Measurements from ENCODE around the gene KCNJ6. TPM values are rescaled to one million over a fixed set of nuclear protein-coding genes. Genes with fewer than 3 reads are reported as not detected.
A peak's percentile ranks its signal among the peaks of the same experiment; 100 is the strongest.
"Not testable (repeated sequence)": the region's sequence is repeated elsewhere in the genome, so short reads cannot be mapped to it uniquely, and the experiment has no call there.

Gene KCNJ6
- total and polyA plus RNA-seq, 8 donors = under 0.01 to 1.3 (median 0.29) TPM; not detected in 3

- intact Hi-C loops (cut with DNase I; ENCODE audit: low total_unique reads) = no loop called here
- Histone ChIP-seq H3K36me3 (no peaks in the 10 kb centered on the region), H3K4me1 (no peaks in the 10 kb centered on the region), H3K9me3 (no peaks in the 10 kb centered on the region), H3K27me3 (no peaks in the 10 kb centered on the region), H3K4me3 (no peak overlapping the region), H3K27ac (no peak overlapping the region)
- TF ChIP-seq POLR2A (IDR thresholded peaks at IDR 0.05) (no peak), EP300 (IDR thresholded peaks at IDR 0.05) (no peak), POLR2AphosphoS5 (IDR thresholded peaks at IDR 0.05) (no peak)
- TF ChIP-seq, protein P1, sequence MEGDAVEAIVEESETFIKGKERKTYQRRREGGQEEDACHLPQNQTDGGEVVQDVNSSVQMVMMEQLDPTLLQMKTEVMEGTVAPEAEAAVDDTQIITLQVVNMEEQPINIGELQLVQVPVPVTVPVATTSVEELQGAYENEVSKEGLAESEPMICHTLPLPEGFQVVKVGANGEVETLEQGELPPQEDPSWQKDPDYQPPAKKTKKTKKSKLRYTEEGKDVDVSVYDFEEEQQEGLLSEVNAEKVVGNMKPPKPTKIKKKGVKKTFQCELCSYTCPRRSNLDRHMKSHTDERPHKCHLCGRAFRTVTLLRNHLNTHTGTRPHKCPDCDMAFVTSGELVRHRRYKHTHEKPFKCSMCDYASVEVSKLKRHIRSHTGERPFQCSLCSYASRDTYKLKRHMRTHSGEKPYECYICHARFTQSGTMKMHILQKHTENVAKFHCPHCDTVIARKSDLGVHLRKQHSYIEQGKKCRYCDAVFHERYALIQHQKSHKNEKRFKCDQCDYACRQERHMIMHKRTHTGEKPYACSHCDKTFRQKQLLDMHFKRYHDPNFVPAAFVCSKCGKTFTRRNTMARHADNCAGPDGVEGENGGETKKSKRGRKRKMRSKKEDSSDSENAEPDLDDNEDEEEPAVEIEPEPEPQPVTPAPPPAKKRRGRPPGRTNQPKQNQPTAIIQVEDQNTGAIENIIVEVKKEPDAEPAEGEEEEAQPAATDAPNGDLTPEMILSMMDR (IDR thresholded peaks at IDR 0.05) = no peak
- no peak for DNase-seq
- 59 to 65% (median 61%) methylated on average over 8 of the region's 8 CpGs for WGBS, 5 donors
These were observed 271.6 kb downstream of the KCNJ6 start for GRCh38 chr21:37644636-37645035.

GRCh38 chr21:37643862-37644261 is 272.4 kb downstream of the KCNJ6 start:
- H3K36me3 ChIP-seq; DNase-seq; H3K27me3 ChIP-seq; H3K4me3 ChIP-seq; intact Hi-C loops (cut with DNase I; ENCODE audit: low total_unique reads); H3K4me1 ChIP-seq; H3K27ac ChIP-seq; H3K9me3 ChIP-seq: not testable (repeated sequence)

DNA sequence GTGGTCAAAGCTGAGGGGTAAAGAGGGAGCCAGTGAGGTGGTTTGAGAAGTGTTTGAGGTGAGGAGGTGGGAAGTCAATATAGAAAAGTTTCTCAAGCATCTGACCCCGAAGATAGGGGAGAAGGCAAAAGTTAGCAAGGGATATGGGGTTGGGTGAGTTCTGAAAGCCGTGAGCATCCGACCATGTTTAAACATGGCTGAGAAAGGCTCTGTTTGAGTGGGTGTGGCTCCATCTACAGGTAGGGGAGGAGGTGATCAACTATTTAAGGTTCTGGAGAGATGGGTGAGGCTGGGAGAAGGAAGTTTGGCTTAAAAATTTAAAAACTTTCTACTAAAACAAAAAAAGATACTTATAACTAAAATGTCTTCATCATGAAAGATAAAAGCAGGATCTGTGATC is 273.8 kb downstream of the KCNJ6 start:
- Histone ChIP-seq H3K36me3 (no peaks in the 10 kb centered on the region), H3K4me3 (no peak overlapping the region), H3K27me3 (no peaks in the 10 kb centered on the region), H3K4me1 (no peaks in the 10 kb centered on the region), H3K27ac (no peak overlapping the region), H3K9me3 (no peaks in the 10 kb centered on the region)
- TF ChIP-seq POLR2AphosphoS5 (IDR thresholded peaks at IDR 0.05) (no peak), EP300 (IDR thresholded peaks at IDR 0.05) (no peak), POLR2A (IDR thresholded peaks at IDR 0.05) (no peak)
- TF ChIP-seq, protein P1 (IDR thresholded peaks at IDR 0.05) = peak in 3 of 7 experiments; percentile 20 to 34 (median 26)
- WGBS, 5 donors = 33 to 57% (median 42%) methylated on average over 3 of the region's 3 CpGs
- intact Hi-C loops (cut with DNase I; ENCODE audit: low total_unique reads) = no loop called here
- peak in 1 of 2 donors; percentile 41 for DNase-seq

- TF ChIP-seq POLR2A (IDR thresholded peaks at IDR 0.05) (no peak), EP300 (IDR thresholded peaks at IDR 0.05) (no peak), POLR2AphosphoS5 (IDR thresholded peaks at IDR 0.05) (no peak)
- TF ChIP-seq, protein P1 (IDR thresholded peaks at IDR 0.05) = no peak
- Histone ChIP-seq H3K36me3 (no peaks in the 10 kb centered on the region), H3K4me1 (peaks cover 0 to 9% (median 4%) of the 10 kb centered on the region in 4 donors), H3K4me3 (no peak overlapping the region), H3K27me3 (no peaks in the 10 kb centered on the region), H3K9me3 (no peaks in the 10 kb centered on the region), H3K27ac (no peak overlapping the region)
- intact Hi-C loops (cut with DNase I; ENCODE audit: low total_unique reads) = no loop called here
- DNase-seq = no peak
- 56 to 74% (median 64%) methylated on average over 2 of the region's 2 CpGs for WGBS, 5 donors
These were observed 276.5 kb downstream of the KCNJ6 start for GRCh38 chr21:37639756-37640155.

- DNase-seq = peak in 1 of 2 donors; percentile 55
- H3K27me3 ChIP-seq = no peaks in the 10 kb centered on the region
- H3K9me3 ChIP-seq = no peaks in the 10 kb centered on the region
- no peaks in the 10 kb centered on the region for H3K36me3 ChIP-seq
- no peak for TF ChIP-seq POLR2A (IDR thresholded peaks at IDR 0.05)
- TF ChIP-seq POLR2AphosphoS5 (IDR thresholded peaks at IDR 0.05) = peak; percentile 61 to 93 (median 66)
- peak; percentile 49 for TF ChIP-seq EP300 (IDR thresholded peaks at IDR 0.05)
- TF ChIP-seq, protein P1 (IDR thresholded peaks at IDR 0.05) = no peak
- peaks cover 4 to 17% (median 9%) of the 10 kb centered on the region in 4 donors for H3K4me1 ChIP-seq
- WGBS, 5 donors = 65 to 77% (median 73%) methylated on average over 8 of the region's 8 CpGs
- peak overlapping the region in 3 of 5 donors; percentile 39 to 70 (median 66) for H3K27ac ChIP-seq
- intact Hi-C loops (cut with DNase I; ENCODE audit: low total_unique reads) = no loop called here
- no peak overlapping the region for H3K4me3 ChIP-seq
These were observed 280.0 kb downstream of the KCNJ6 start for GRCh38 chr21:37636152-37636860.
